DMS153 treated with DMSO at 0.1 percent for 48 hours (cell line): ENCODE data around the gene WDR88.
"Not testable (repeated sequence)": the region's sequence is repeated elsewhere in the genome, so short reads cannot be mapped to it uniquely, and the experiment has no call there.

ENCODE experiments used
- DNase-seq: peaks from one replicate; lab custom pipeline; 2025; ENCODE audit not compliant: unreplicated experiment; lab: John Stamatoyannopoulos, UW

WDR88 gene

GRCh38 chr19:33196446-33197193 is 64.7 kb downstream of the WDR88 start:
- DNase-seq = no peak

GRCh38 chr19:33197591-33198000 is 65.7 kb downstream of the WDR88 start:
- no peak for DNase-seq

GRCh38 chr19:33198169-33198568 is 66.3 kb downstream of the WDR88 start:
- no peak for DNase-seq

- no peak for DNase-seq
Observed at GRCh38 chr19:33199441-33200265, 67.7 kb downstream of the WDR88 start.

- no peak for DNase-seq
Observed at GRCh38 chr19:33201473-33201872, 69.6 kb downstream of the WDR88 start.

GRCh38 chr19:33201886-33202545 is 70.1 kb downstream of the WDR88 start:
- DNase-seq = no peak

DNA sequence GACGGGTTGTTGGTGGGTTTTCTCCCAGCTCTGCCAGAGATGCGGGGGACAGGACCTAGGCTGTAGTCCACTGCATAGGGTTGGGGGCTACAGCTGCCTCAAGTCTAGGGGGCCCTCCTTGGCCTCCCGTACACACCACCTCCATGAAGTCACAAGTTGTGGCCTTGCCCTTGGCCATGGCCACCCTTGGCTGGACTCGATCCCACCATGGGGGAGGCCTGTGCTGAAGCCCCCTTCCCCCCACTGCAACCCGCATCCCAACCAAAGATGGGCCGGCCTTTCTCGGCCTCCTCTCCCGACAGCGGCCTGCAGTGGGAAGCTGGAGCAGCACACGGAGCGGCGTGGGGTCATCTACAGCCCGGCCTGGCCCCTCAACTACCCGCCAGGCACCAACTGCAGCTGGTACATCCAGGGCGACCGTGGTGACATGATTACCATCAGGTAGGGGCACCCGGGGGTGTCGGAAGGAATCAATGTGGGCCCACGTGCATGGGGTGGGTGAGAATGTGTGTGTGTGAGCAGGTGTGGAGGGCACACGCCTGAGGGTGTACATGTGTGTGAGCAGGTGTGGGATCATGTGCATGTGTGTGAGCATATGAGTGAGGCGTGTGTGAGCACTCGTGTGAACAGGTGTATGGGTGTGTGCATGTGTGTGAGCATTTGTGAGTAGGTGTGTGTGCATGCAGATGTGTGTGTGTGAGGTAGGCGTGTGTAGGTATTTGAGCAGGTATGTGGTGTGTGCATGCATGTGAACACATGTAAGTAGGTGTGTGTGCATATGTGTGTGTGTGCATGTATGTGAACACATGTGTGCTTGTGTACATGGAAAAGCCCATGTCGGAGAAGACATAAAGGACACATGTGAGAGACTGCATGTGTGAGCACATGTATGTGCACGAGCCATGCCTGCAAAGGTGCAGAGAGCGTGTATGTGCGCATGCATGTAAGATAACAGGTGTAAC is 70.9 kb downstream of the WDR88 start:
- no peak for DNase-seq

- no peak for DNase-seq
Observed at GRCh38 chr19:33203529-33203928, 71.6 kb downstream of the WDR88 start.

DNA sequence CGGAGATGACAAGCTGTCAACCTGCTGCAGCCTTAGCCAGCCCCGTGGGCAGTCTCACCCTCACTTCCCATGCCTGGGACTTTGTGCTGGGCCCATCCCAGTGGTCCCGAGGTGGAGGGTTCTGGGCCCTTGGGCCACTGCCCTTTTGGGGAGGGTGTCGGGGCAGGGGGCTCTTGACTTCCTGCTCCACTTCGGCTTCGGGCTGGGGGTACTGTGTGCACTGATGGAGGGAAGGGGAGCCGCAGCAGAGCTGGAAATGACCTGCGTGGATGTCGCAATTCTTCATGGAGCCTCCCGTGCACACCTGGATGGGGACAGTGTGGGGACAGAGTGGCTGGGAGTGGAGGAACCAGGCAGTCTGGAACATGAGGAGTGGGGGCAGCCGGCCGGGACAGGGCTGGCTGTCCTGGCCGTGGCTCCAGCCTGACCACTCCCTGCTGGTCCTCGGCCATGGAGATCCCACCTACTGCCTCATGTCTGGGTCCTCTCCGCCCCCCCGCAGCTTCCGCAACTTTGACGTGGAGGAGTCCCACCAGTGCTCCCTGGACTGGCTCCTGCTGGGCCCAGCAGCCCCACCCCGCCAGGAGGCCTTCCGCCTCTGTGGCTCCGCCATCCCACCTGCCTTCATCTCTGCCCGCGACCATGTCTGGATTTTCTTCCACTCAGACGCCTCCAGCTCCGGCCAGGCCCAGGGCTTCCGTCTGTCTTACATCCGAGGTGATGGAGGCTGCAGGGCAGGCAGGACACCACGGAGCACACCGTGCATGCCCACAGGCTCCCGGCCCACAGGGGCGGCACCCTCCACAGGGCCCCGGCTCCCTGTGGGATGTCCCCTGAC is 72.4 kb downstream of the WDR88 start:
- no peak for DNase-seq

- DNase-seq = no peak
Observed at GRCh38 chr19:33205110-33205509, 73.2 kb downstream of the WDR88 start.

DNA sequence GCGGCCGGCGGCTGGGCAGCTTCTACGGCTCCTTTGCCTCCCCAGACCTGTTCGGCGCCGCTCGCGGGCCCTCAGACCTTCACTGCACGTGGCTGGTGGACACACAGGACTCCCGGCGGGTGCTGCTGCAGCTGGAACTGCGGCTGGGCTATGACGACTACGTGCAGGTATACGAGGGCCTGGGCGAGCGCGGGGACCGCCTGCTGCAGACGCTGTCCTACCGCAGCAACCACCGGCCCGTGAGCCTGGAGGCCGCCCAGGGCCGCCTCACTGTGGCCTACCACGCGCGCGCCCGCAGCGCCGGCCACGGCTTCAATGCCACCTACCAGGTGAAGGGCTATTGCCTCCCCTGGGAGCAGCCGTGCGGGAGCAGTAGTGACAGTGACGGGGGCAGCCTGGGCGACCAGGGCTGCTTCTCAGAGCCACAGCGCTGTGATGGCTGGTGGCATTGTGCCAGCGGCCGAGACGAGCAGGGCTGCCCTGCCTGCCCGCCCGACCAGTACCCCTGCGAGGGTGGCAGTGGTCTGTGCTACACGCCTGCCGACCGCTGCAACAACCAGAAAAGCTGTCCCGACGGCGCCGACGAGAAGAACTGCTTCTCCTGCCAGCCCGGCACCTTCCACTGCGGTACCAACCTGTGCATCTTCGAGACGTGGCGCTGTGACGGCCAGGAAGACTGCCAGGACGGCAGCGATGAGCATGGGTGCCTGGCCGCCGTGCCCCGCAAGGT is 73.8 kb downstream of the WDR88 start:
- no peak for DNase-seq

DNA sequence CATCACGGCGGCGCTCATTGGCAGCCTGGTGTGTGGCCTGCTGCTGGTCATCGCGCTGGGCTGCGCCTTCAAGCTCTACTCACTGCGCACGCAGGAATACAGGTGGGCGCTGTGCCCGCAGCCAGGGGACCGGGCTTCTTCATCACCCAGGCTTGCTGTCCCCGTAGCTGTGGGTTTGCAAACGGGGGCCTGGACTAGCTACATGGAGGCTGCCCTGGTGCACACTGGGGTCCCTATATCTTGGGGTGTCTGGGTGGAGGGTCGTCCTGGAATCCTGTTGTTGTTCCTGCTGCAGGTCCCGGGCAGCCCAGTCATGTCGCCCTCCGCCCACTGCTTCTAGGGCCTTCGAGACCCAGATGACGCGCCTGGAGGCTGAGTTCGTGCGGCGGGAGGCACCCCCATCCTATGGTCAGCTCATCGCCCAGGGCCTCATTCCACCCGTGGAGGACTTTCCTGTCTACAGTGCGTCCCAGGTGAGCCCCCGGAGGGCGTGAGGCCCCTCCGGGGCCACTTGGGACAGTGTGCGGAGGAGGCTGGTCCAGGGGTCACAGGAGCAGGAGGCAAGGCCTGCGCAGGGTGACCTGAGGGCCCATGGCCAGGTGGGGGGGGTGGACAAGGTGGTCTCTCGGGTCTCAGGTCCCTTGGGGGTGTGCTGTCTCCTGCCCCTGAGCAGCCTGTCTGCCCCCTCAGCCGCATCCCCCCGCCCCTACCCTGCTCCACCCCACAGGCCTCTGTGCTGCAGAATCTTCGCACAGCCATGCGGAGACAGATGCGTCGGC is 74.5 kb downstream of the WDR88 start:
- no peak for DNase-seq

- no peak for DNase-seq
Observed at GRCh38 chr19:33207040-33207620, 75.2 kb downstream of the WDR88 start.

- no peak for DNase-seq
Observed at GRCh38 chr19:33207903-33208302, 76.0 kb downstream of the WDR88 start.

DNA sequence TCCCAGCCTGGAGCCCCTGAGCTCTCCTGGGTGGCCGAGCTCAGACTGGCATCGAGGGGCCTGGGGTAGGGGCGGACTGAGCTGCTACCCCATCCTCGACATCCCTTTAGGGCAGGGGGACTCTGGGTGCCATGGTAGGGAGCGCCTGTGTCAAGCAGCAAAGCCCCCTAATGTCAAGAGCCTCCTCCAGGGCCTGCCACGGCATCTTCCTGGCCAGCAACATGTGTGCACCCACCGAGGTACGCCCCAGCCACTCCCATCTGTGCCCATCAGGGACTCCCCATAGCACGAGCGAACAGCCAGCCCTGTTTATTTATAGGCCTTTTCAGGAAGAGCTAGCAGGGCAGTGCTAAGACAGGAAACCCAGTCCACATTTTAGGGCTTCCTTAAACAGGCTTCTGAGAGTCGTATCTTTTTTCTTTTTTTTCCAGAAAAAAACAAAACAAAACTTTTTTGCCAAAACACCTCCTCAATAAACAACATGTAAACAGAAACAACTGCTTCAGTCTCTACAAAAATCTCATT is 76.5 kb downstream of the WDR88 start:
- DNase-seq = no peak

- no peak for DNase-seq
Observed at GRCh38 chr19:33208904-33209849, 77.3 kb downstream of the WDR88 start.

DNA sequence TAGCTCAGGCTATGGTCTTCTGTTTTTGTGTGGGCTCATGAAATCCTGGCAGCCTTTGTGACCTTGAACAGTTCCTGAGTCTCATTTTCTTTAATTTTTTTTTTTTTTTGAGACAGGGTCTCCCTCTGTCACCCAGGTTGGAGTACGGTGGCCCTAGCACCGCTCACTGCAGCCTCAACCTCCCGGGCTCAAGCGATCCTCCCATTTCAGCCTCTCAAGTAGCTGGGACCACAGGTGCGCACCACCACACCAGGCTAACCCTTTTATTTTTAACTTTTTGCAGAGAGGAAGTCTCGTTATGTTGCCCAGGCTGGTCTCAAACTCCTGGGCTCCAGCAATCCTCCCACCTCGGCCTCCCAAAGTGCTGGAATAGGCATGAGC is 77.9 kb downstream of the WDR88 start:
- DNase-seq = not testable (repeated sequence)
